Aorta (tissue), 5 donors: ENCODE results near the gene SPAG17. TPM values are rescaled to one million over a fixed set of nuclear protein-coding genes. Genes with fewer than 3 reads are reported as not detected.
"Not testable (repeated sequence)": the region's sequence is repeated elsewhere in the genome, so short reads cannot be mapped to it uniquely, and the experiment has no call there.

Source experiments
- ATAC-seq: fragments of 200-7000 bp; cut with Tn5 transposase; one replicate; pipeline ENCODE4 v1.9.1; 2022; ENCODE audit warnings: moderate library complexity; ENCODE audit not compliant: low FRiP score
- DNase-seq, 2 donors: peaks; one replicate each; pipeline ENCODE4 v3.0.0-alpha.2; 2020
- H3K27ac ChIP-seq, 2 donors: one replicate each; pipeline ENCODE4 v1.5.1; 2013; ENCODE audit warnings: low read length in 2 of 2, mild to moderate bottlenecking in 2 of 2, moderate library complexity in 2 of 2, control low read depth in 1 of 2, inconsistent platforms in 1 of 2, low read depth in 1 of 2
- H3K27me3 ChIP-seq, 2 donors: one replicate each; pipeline ENCODE4 v1.6.1; 2013; ENCODE audit warnings: control low read depth in 1 of 2, low read length in 1 of 2, mild to moderate bottlenecking in 1 of 2, moderate library complexity in 1 of 2; ENCODE audit not compliant: insufficient read depth in 2 of 2, control insufficient read depth in 1 of 2
- H3K36me3 ChIP-seq, 2 donors: one replicate each; pipeline ENCODE4 v1.6.1; 2013; ENCODE audit warnings: control low read depth in 1 of 2, low read length in 1 of 2, mild to moderate bottlenecking in 1 of 2; ENCODE audit not compliant: insufficient read depth in 2 of 2, control insufficient read depth in 1 of 2
- H3K4me1 ChIP-seq, 2 donors: one replicate each; pipeline ENCODE4 v1.6.1; 2013; ENCODE audit warnings: low read length in 2 of 2, control low read depth in 1 of 2, mild to moderate bottlenecking in 1 of 2, moderate library complexity in 1 of 2; ENCODE audit not compliant: insufficient read depth in 2 of 2, control insufficient read depth in 1 of 2
- H3K4me3 ChIP-seq, 2 donors: one replicate each; pipeline ENCODE4 v1.5.1; 2013; ENCODE audit warnings: low read length in 2 of 2, control low read depth in 1 of 2, mild to moderate bottlenecking in 1 of 2
- H3K9me3 ChIP-seq: one replicate; pipeline ENCODE4 v1.6.1; 2013; ENCODE audit warnings: mild to moderate bottlenecking, low read length; ENCODE audit not compliant: control insufficient read depth
- WGBS, 2 donors: extraction: QIAGEN DNeasy Blood & Tissue Kit; methylation state at CpG; one replicate each; pipeline ENCODE4 v1.1.7; 2013; 5-methylcytosine and 5-hydroxymethylcytosine counted together
- intact Hi-C, 2 donors: fragments of 100-400 bp; cut with DNase I; formaldehyde crosslinking; loops; one replicate each; pipeline versions ENCODE4 v1.14.2 to v1.15.0; 2022
- polyA plus RNA-seq, 2 donors: library from polyadenylated mRNA; stranded (reverse); fragments of 200-250 nt; gene quantifications; one replicate each; pipeline ENCODE4 v1.2.3, GENCODE V29; 2013
- total RNA-seq, 2 donors: library from RNA; stranded (reverse); fragmentation: NEBNext Ultra II Directional; extraction: Animal tissue kit (Norgen Biotek cat#: 25700); gene quantifications; one replicate each; pipeline ENCODE4 v1.2.1, GENCODE V29; 2021
- donor health status: healthy with polysubstance abuse.
- donor health status: Bipolar disorder and iron deficiency.
- donor health status: DM: no; HTN: no; CAD: no.
- donor health status: DM: no; HTN: no; CAD: no.
- donor health status: DM: yes; HTN: yes; CAD: no.

SPAG17 gene
- total and polyA plus RNA-seq, 4 donors, result 0.06 TPM; not detected in 3

- Histone ChIP-seq H3K36me3 (peaks cover 10 to 14% of the 10 kb centered on the region in 2 donors), H3K4me1 (no peaks in the 10 kb centered on the region), H3K9me3 (no peaks in the 10 kb centered on the region), H3K27me3 (no peaks in the 10 kb centered on the region), H3K27ac (no peak overlapping the region), H3K4me3 (no peak overlapping the region)
- DNase-seq, result no peak
- ATAC-seq, result no peak
- 82 to 90% methylated on average over 2 of the region's 2 CpGs for WGBS, 2 donors
- intact Hi-C loops, result no loop called here
Measured at GRCh38 chr1:117942293-117942692, 242.7 kb downstream of the SPAG17 start.

DNA sequence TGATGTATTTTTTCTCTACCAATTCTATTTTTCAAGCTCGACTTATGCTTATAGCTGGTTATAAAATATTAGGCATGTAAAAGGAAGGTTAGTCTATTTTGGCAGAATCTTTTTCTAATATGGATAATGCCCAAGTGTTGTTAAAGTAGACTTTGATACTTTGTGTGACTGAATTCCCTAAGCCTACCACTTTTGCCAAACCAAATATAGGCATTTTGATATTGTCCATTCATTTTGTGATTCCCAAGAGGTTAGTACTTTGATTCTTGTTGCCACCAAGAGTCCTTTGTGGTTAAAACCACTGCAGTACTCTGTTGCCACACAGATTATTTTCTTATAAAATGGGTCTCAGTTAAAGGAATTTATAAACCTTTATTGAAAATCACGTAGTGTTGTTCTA lies 251.3 kb downstream of the SPAG17 start:
- intact Hi-C loops, result no loop called here
- no peaks in the 10 kb centered on the region for H3K4me1 ChIP-seq
- H3K4me3 ChIP-seq, result no peak overlapping the region
- DNase-seq (no peak), ATAC-seq (no peak)
- no peaks in the 10 kb centered on the region for H3K9me3 ChIP-seq
- 49 to 67% methylated on average over 2 of the region's 2 CpGs for WGBS, 2 donors
- H3K27me3 ChIP-seq, result no peaks in the 10 kb centered on the region
- peaks cover 2 to 5% of the 10 kb centered on the region in 2 donors for H3K36me3 ChIP-seq
- H3K27ac ChIP-seq, result no peak overlapping the region

GRCh38 chr1:117932576-117932975 lies 252.5 kb downstream of the SPAG17 start:
- H3K4me3 ChIP-seq, result no peak overlapping the region
- intact Hi-C loops, result no loop called here
- H3K4me1 ChIP-seq, result peaks cover 0 to 4% of the 10 kb centered on the region in 2 donors
- no peak for DNase-seq
- H3K9me3 ChIP-seq, result no peaks in the 10 kb centered on the region
- ATAC-seq, result no peak
- peaks cover 0 to 2% of the 10 kb centered on the region in 2 donors for H3K36me3 ChIP-seq
- no peaks in the 10 kb centered on the region for H3K27me3 ChIP-seq
- 95 to 96% methylated on average over 4 of the region's 4 CpGs for WGBS, 2 donors
- no peak overlapping the region for H3K27ac ChIP-seq

GRCh38 chr1:117930484-117930883 lies 254.5 kb downstream of the SPAG17 start:
- Histone ChIP-seq H3K9me3 (no peaks in the 10 kb centered on the region), H3K36me3 (peaks cover 0 to 2% of the 10 kb centered on the region in 2 donors), H3K27ac (no peak overlapping the region), H3K4me1 (peaks cover 0 to 4% of the 10 kb centered on the region in 2 donors), H3K27me3 (no peaks in the 10 kb centered on the region), H3K4me3 (peak overlapping the region; percentile 68 to 79)
- ATAC-seq (no peak), DNase-seq (no peak)
- intact Hi-C loops, result no loop called here
- 7 to 10% methylated on average over 6 of the region's 6 CpGs for WGBS, 2 donors

GRCh38 chr1:117930173-117930447 lies 254.9 kb downstream of the SPAG17 start:
- H3K9me3 ChIP-seq, result no peaks in the 10 kb centered on the region
- H3K36me3 ChIP-seq, result peaks cover 0 to 2% of the 10 kb centered on the region in 2 donors
- intact Hi-C loops, result no loop called here
- H3K4me3 ChIP-seq, result peak overlapping the region; percentile 68 to 79
- H3K27me3 ChIP-seq, result no peaks in the 10 kb centered on the region
- ATAC-seq (no peak), DNase-seq (no peak)
- no peak overlapping the region for H3K27ac ChIP-seq
- WGBS, 2 donors, result 0 to 1% methylated on average over 12 of the region's 12 CpGs
- H3K4me1 ChIP-seq, result peaks cover 0 to 4% of the 10 kb centered on the region in 2 donors

DNA sequence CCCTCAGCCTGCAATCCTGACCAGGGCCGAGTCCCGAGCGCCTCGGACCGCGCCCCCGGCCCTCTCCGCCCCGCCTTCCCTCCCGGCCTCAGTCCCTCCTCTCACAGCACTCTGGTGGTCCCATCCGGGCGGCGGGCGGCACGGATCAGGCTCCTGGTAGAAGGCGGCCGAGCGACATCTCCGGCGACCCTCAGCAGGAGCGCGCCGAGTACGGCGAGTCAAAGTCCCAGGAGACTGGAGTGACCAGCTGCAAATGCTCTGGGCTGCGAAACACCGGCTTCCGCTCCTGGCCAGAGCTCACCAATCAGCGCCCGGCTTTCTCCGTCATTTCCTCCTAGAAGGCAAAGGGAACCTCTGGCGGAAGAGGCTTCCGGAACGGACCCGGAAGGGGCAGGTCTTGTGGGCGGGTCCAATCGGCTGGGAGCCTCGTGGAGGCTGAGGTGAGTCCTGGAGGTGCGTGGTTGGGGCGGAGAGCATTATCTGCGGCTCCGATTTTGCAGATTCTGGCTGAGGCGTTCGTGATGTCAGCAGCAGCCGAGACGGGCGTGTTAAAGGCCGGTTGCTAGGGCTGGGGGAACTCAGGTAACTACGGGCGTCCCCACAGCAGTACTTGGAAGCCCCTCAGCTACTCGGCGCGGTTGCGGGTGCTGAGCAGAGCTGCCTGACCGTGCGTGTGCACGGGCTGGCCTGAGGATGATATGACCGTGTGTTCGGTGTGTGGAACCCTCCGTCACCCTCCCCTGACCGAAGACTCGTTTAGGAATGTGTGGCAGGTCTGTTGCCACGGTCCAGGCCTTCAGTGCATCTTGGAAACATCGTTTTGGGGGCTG lies 255.5 kb downstream of the SPAG17 start, which contains the start of the genes GDAP2 and WDR3:
GDAP2 (minus strand) TSS at position 279 of the 830 bp plus-strand sequence. CDS start 9,264 bp downstream, outside the sequence.
WDR3 (plus strand) TSS at position 397 of the 830 bp plus-strand sequence. CDS start 3,581 bp downstream, outside the sequence.
- Histone ChIP-seq H3K27me3 (no peaks in the 10 kb centered on the region), H3K36me3 (peaks cover 0 to 2% of the 10 kb centered on the region in 2 donors), H3K27ac (peak within 1 kb of the TSS in 1 of 2 donors; percentile 76), H3K9me3 (no peaks in the 10 kb centered on the region), H3K4me3 (peak within 1 kb of the TSS; percentile 68 to 79), H3K4me1 (peaks cover 0 to 4% of the 10 kb centered on the region in 2 donors)
- ATAC-seq (peak; percentile 98), DNase-seq (peak; percentile 98 to 99)
- intact Hi-C loops, result no loop called here
- 0 to 1% methylated on average over 64 of the region's 64 CpGs for WGBS, 2 donors

- ATAC-seq, result peak; percentile 86
- DNase-seq, result peak in 1 of 2 donors; percentile 77
- peaks cover 0 to 4% of the 10 kb centered on the region in 2 donors for H3K4me1 ChIP-seq
- intact Hi-C loops, result no loop called here
- no peaks in the 10 kb centered on the region for H3K27me3 ChIP-seq
- H3K36me3 ChIP-seq, result no peaks in the 10 kb centered on the region
- H3K27ac ChIP-seq, result peak overlapping the region in 1 of 2 donors; percentile 76
- no peaks in the 10 kb centered on the region for H3K9me3 ChIP-seq
- H3K4me3 ChIP-seq, result peak overlapping the region; percentile 68 to 69
- 0% methylated on average over 24 of the region's 24 CpGs for WGBS, 2 donors
Measured at GRCh38 chr1:117928881-117929342, 256.1 kb downstream of the SPAG17 start.

DNA sequence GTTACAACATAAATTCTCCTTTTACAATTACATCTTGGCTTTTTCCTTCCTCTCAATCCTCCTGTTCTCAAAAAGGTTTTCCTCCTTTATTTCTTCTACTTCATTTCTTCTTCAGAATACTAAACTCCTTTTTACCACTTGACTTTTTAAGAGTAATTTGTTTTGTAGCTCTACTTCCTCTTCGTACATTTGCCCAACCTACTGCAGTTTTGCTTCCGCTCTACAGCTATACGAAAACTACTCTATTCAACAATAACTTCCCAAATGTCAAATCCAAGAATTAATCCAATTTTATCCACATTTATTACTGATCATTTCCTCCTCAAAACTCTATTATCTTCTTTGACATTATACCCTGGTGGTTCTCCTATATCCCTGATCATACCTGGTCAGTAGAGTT lies 259.0 kb downstream of the SPAG17 start:
- Histone ChIP-seq H3K27me3 (no peaks in the 10 kb centered on the region), H3K36me3 (no peaks in the 10 kb centered on the region), H3K9me3 (no peaks in the 10 kb centered on the region), H3K27ac (no peak overlapping the region), H3K4me3 (no peak overlapping the region), H3K4me1 (peaks cover 0 to 4% of the 10 kb centered on the region in 2 donors)
- DNase-seq (no peak), ATAC-seq (no peak)
- intact Hi-C loops, result no loop called here
- 94 to 97% methylated on average over 3 of the region's 3 CpGs for WGBS, 2 donors

DNA sequence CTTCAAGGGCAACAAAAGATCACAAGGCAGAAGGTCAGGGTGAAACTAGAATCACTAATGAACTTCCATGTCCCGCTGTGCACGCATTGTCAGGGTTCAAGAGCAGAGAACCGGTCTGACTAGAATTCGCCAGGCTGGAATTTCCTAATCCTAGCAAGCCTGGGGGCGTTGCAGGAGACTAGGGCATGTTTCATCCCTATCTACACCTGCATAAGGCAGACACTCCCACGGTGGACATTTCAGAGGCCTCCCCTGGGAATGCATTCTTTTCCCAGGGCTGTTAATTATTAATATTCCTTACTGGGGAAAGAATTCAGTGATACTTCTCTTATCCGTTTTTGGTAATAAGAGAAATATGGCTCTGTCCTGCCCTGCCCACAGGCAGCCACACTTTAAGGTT lies 262.3 kb downstream of the SPAG17 start:
- H3K27ac ChIP-seq, DNase-seq, intact Hi-C loops, H3K36me3 ChIP-seq, ATAC-seq, H3K27me3 ChIP-seq, H3K4me1 ChIP-seq, H3K4me3 ChIP-seq, H3K9me3 ChIP-seq: not testable (repeated sequence)
- WGBS, 2 donors, result 88 to 92% methylated on average over 7 of the region's 7 CpGs
